ENCODE measurements around the gene CNTNAP2.

The CNTNAP2 gene

DNA sequence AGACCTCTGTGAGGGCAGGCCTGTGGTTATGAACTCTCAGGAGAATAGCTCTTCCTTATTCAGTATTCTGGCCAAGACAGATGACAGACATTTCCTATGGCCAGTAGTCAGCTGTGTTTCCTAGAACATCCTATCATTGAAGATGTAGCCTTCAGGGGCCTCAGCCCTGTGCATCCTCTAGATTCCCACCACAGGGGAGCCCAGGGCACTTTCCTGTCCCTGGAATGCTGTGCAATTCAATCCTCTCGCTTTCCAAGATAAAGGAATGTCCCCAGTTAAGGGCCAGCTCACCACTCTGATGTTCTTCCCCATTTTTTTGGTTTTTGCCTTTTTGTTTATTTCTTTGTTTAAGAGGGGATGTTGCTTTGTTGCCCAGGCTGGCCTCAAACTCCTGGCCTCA, 1895.2 kb downstream of the CNTNAP2 start:
- Histone ChIP-seq H3K4me3 (ENCODE audit: insufficient read depth, low read length, poor library complexity, severe bottlenecking) (no peak overlapping the region), H3K9me2 (replicated peaks; ENCODE audit: insufficient read depth, low read length) (no peaks in the 10 kb centered on the region), H3K79me2 (ENCODE audit: insufficient read depth, low read length) (no peaks in the 10 kb centered on the region)

DNA sequence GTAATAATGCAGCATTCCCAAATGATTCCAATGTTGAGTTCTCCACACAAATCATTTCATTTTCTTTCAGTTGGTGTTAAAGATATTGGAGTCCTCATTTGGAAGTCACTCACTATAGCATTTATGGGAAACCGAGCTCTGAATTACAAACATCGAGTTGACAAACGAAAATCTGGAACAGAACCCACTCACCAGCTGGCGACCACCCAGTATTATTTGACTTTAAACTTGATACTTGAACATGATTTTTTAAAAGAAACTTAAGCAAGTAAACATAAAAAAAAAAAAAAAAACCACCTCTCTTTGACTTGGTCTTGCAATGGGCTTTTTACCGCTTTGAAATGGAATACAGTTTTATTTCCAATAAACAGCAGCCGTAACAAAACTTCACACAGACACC, 1897.4 kb downstream of the CNTNAP2 start:
- H3K27ac ChIP-seq (ENCODE audit: low read depth, low read length): no peak overlapping the region
- no peak overlapping the region for H3K9ac ChIP-seq (ENCODE audit: low read length)
- H2AFZ ChIP-seq (ENCODE audit: low read depth, low read length, severe bottlenecking): no peak overlapping the region
- no peaks in the 10 kb centered on the region for H3K36me3 ChIP-seq (ENCODE audit: low read length)
- TF ChIP-seq, protein P1, sequence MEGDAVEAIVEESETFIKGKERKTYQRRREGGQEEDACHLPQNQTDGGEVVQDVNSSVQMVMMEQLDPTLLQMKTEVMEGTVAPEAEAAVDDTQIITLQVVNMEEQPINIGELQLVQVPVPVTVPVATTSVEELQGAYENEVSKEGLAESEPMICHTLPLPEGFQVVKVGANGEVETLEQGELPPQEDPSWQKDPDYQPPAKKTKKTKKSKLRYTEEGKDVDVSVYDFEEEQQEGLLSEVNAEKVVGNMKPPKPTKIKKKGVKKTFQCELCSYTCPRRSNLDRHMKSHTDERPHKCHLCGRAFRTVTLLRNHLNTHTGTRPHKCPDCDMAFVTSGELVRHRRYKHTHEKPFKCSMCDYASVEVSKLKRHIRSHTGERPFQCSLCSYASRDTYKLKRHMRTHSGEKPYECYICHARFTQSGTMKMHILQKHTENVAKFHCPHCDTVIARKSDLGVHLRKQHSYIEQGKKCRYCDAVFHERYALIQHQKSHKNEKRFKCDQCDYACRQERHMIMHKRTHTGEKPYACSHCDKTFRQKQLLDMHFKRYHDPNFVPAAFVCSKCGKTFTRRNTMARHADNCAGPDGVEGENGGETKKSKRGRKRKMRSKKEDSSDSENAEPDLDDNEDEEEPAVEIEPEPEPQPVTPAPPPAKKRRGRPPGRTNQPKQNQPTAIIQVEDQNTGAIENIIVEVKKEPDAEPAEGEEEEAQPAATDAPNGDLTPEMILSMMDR (IDR thresholded peaks at IDR 0.05; ENCODE audit: insufficient read depth, low read length, poor library complexity, severe bottlenecking): no peak
- no peak for TF ChIP-seq EZH2phosphoT487 (conservative IDR thresholded peaks at IDR 0.05; ENCODE audit: low read length)
- H3K79me2 ChIP-seq (ENCODE audit: insufficient read depth, low read length): no peaks in the 10 kb centered on the region
- no peaks in the 10 kb centered on the region for H4K20me1 ChIP-seq (ENCODE audit: low read depth, low read length)
- H3K27me3 ChIP-seq (ENCODE audit: low read length): no peaks in the 10 kb centered on the region
- H3K9me3 ChIP-seq (ENCODE audit: insufficient read depth, low read length): no peaks in the 10 kb centered on the region
- H3F3A ChIP-seq (ENCODE audit: insufficient read depth): no peaks in the 10 kb centered on the region
- H3K9me2 ChIP-seq (replicated peaks; ENCODE audit: insufficient read depth, low read length): no peaks in the 10 kb centered on the region
- H3K4me2 ChIP-seq (ENCODE audit: low read depth, low read length, poor library complexity, severe bottlenecking): no peak overlapping the region
- H3K4me3 ChIP-seq (ENCODE audit: insufficient read depth, low read length, poor library complexity, severe bottlenecking): no peak overlapping the region

More for the DNA sequence above, 1895.2 kb downstream of the CNTNAP2 start:
- Histone ChIP-seq H3F3A (ENCODE audit: insufficient read depth) (no peaks in the 10 kb centered on the region), H4K20me1 (ENCODE audit: low read depth, low read length) (no peaks in the 10 kb centered on the region), H3K4me2 (ENCODE audit: low read depth, low read length, poor library complexity, severe bottlenecking) (no peak overlapping the region), H2AFZ (ENCODE audit: low read depth, low read length, severe bottlenecking) (no peak overlapping the region), H3K27me3 (ENCODE audit: low read length) (no peaks in the 10 kb centered on the region), H3K9me3 (ENCODE audit: insufficient read depth, low read length) (no peaks in the 10 kb centered on the region), H3K36me3 (ENCODE audit: low read length) (no peaks in the 10 kb centered on the region), H3K9ac (ENCODE audit: low read length) (no peak overlapping the region), H3K27ac (ENCODE audit: low read depth, low read length) (no peak overlapping the region)
- TF ChIP-seq, protein P1 (IDR thresholded peaks at IDR 0.05; ENCODE audit: insufficient read depth, low read length, poor library complexity, severe bottlenecking): no peak
- TF ChIP-seq EZH2phosphoT487 (conservative IDR thresholded peaks at IDR 0.05; ENCODE audit: low read length): no peak

DNA sequence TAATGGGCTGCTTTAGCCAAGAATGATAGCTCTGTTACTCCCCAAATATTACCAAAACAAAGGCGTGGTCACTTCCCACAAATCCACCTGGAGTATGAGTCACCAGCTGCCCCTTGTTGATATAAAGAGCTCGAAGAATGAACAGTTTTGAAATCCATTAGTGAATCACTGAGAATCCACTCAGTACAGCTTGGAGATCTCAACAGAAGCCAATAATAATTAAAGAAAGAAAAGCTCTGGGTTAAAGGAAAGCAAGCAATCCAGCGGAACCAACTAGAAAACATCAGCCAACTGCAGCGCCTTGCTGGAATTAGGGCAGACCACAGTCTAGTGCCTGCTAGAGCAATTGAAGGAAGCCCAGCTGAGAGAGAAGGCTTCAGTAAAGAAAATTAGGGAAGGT, 1897.9 kb downstream of the CNTNAP2 start:
- no peaks in the 10 kb centered on the region for H3F3A ChIP-seq (ENCODE audit: insufficient read depth)
- no peaks in the 10 kb centered on the region for H3K27me3 ChIP-seq (ENCODE audit: low read length)
- no peak overlapping the region for H3K4me3 ChIP-seq (ENCODE audit: insufficient read depth, low read length, poor library complexity, severe bottlenecking)
- H3K27ac ChIP-seq (ENCODE audit: low read depth, low read length): no peak overlapping the region
- no peaks in the 10 kb centered on the region for H4K20me1 ChIP-seq (ENCODE audit: low read depth, low read length)
- H3K9me2 ChIP-seq (replicated peaks; ENCODE audit: insufficient read depth, low read length): no peaks in the 10 kb centered on the region
- H3K36me3 ChIP-seq (ENCODE audit: low read length): no peaks in the 10 kb centered on the region
- H3K4me2 ChIP-seq (ENCODE audit: low read depth, low read length, poor library complexity, severe bottlenecking): no peak overlapping the region
- no peak overlapping the region for H2AFZ ChIP-seq (ENCODE audit: low read depth, low read length, severe bottlenecking)
- H3K9ac ChIP-seq (ENCODE audit: low read length): no peak overlapping the region
- TF ChIP-seq, protein P1 (IDR thresholded peaks at IDR 0.05; ENCODE audit: insufficient read depth, low read length, poor library complexity, severe bottlenecking): no peak
- no peak for TF ChIP-seq EZH2phosphoT487 (conservative IDR thresholded peaks at IDR 0.05; ENCODE audit: low read length)
- H3K9me3 ChIP-seq (ENCODE audit: insufficient read depth, low read length): no peaks in the 10 kb centered on the region
- no peaks in the 10 kb centered on the region for H3K79me2 ChIP-seq (ENCODE audit: insufficient read depth, low read length)
